PC-9 (cell line): Measurements from ENCODE around the gene AGAP3.

Experiments
- CTCF ChIP-seq: fragments of 200-600 bp; sonication (generic); conservative IDR thresholded peaks from 2 replicates; pipeline ENCODE4 v1.6.1; 2017; ENCODE audit warnings: mixed run types, antibody characterized with exemption, mild to moderate bottlenecking, moderate library complexity
- EZH2 ChIP-seq: fragments of 200-600 bp; sonication (generic); IDR thresholded peaks from 2 replicates; pipeline ENCODE4 v1.8.0; 2017; ENCODE audit warnings: antibody characterized with exemption, low read depth

GRCh38 chr7:151066273-151066974, 19.9 kb upstream of the AGAP3 start:
- TF ChIP-seq EZH2 (no peak), CTCF (no peak)
